Activated CD4-positive, alpha-beta T cell treated with anti-CD3 and anti-CD28 coated beads, Interleukin-2, amount 50 U/mL, for 48 hours (primary cell): ENCODE measurements around the gene KRT36.

ENCODE experiments used
- DNase-seq, 2 experiments: peaks; one replicate each; pipeline ENCODE4 v3.0.0-alpha.2; 2020

Gene KRT36

DNA sequence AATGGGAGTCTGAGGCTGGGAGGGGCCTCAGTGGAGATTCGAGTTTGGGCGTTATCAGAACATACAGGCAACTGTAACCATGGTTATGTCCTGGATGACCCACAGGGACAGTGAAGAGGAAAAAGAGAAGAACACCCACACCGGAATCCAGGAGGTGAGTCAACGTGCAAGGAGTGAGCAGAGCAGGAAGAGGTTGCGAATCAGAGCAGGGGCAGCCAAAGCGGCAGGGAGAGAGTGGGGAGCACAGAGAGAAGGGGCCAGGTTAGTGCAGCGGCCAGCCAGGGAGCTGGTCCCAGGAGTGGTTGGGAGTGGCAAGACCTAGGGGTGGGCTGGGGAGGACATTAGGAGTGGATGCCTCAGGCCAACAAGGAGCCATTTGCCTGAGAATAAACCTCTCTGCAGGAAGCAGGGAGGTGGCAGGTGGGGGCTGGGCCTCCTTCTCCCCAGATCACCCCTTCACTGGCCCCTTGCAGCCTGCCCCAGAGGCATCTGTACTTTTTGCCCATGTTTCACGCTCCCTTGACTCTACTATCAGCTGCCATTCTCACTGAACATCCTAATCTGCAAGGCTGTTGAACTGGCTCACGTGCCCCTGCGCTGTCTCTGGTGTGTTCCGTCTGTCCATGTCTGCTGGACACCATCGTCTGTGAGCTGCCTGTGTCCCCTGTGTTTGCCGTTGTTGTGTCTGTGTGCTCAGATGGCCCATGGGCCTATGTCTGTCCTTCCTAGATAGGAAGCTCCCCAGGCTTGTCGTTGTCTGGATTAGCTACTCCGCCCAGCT, 10.6 kb upstream of the KRT36 start:
- no peak for DNase-seq

DNA sequence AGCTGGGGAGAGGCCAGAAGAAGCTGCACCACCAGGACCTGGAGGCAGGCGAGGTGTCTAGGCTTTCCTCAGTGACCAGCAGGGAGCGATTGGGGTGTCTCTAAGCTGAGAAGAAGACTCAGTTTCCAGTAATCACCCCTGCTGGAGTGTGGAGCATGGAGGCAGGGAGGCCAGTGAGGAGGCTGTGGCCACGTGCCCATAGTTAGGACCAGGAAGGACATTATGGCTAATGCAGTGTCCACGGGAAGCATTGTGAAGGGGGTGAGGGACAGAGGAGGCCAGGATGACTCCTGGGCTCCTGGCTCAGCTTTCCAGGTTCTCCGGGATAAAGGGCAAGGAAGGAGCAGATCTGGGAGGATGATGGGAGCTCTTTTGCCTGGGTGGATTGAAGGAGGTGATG, 10.0 kb upstream of the KRT36 start:
- DNase-seq, result no peak

DNA sequence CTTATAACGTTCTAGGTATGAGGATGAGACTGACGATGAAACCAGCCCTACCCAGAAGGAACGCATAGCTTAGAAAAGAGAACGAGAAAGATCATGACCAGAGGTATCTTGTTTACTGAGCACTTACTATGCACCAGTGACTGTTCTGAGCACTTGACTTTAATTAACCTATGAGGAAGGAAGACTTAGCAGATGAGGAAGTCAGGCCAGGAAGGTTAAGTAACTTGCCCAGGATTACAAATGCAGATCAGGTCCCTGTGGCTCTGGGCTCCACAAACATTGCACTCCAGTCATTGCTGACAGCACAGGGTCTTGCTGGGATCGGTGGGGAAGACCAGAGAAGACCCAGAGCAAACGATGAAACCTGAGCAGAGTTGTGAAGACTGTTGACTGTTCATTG, 8.6 kb upstream of the KRT36 start:
- no peak for DNase-seq

DNA sequence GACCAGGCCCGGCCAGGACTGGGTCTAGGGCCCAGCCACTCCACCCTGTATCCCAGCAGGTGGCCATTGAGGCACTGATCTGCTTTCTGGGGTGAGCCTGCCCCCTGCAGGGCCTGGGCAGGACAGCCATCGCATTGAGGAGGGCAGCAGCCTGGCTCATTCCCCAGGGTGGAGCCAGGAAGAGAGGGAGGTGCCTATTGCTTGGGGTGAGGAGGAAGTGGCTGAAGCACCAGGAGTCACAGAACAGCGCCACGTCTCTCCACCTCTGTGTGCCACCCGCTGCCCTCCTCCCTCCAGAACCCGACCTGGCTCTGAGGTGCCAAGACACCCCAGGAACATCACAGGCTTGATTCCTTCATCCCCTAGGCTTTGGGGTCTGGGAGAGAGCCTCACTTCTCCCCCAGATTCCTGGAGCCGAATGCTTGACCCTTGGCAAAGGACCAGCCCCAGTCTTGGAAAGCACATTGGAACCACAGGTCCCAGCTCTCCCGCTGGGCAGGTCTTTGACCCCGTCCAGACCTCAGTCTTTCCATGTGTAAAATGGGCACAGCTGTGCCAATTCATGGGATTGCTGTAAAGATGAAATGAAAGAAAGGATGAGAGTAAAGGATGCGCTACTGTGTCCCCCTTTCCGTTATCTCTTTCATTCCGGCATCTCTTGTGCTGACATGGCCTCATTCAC, 7.2 kb upstream of the KRT36 start:
- peak; percentile 79 to 83 for DNase-seq

DNA sequence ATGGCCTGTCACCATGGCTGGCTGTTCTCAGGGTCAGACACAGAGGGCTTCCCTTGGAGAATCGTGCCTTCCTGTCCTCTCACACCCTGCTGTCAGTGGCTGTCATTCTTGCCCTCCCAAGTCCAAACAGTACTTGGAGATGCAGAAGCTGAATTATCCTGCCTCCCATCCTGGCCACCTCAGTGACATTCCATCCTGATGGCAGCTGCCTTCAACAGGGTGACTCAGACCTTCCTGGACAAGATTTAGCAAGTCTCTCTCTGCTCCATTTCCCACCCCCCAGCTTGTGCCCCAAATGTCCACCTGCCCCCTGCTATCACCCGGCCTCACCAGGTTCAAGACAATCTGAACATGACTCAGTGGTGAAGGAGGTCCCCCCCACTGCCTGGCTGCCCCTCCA, 4.8 kb upstream of the KRT36 start:
- no peak for DNase-seq

DNA sequence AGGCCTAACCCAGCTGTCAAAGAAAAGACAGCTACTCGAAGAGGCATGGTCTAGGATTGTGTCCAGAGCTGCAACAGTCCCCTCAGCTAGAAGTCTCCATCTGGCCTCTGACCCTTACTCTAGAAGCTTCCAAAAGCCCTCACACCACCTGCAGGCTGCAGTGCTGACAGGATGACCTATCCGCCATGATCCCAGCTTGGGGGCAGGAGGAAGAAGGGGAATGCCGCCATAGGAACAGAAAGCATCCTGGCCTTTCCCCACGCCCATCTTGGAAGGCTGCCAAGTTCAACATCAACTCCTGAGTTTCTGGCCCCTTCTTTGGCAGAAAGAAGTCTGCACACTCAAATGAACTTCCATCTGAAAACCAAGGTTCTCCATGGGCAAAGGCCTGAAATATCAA, 3.1 kb upstream of the KRT36 start:
- no peak for DNase-seq

DNA sequence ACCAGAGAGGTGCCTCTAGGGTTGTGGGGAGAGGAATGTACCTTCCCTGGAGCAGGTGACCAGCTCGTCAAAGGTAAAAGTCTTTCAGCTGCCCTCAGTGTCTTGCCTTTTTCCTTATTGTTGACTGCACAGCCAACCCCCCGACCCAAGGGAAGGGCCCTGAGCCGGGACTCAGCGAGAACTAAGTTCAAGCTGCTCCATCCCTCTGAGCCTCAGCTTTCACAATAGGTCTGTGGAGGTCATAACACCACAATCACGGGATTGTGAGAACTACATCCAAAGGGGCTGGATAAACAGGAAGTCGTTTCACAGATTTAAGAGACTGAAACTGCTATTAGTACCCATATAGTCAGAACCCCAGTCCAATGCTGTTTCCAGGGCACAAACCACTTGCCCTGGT, 2.6 kb upstream of the KRT36 start:
- no peak for DNase-seq

DNA sequence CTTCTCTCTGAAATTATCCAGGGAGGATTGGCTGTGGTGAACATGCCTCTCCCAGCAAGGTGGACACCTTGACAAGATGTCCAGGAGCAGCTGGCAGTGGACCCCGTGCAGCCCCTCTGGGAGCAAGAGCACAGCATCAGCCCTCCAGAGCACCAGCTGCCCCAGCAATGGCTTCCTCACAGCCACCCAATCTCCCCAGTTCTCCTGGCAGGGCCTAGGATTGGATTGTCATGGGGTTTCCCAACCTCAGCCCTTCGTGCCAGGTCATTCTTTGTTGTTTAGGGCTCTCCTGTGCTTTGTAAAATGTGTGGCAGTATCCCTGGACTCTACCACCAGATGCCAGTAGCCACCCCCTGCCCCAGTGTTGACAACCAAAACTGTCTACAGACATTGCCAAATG, 1.8 kb upstream of the KRT36 start:
- DNase-seq, result no peak

DNA sequence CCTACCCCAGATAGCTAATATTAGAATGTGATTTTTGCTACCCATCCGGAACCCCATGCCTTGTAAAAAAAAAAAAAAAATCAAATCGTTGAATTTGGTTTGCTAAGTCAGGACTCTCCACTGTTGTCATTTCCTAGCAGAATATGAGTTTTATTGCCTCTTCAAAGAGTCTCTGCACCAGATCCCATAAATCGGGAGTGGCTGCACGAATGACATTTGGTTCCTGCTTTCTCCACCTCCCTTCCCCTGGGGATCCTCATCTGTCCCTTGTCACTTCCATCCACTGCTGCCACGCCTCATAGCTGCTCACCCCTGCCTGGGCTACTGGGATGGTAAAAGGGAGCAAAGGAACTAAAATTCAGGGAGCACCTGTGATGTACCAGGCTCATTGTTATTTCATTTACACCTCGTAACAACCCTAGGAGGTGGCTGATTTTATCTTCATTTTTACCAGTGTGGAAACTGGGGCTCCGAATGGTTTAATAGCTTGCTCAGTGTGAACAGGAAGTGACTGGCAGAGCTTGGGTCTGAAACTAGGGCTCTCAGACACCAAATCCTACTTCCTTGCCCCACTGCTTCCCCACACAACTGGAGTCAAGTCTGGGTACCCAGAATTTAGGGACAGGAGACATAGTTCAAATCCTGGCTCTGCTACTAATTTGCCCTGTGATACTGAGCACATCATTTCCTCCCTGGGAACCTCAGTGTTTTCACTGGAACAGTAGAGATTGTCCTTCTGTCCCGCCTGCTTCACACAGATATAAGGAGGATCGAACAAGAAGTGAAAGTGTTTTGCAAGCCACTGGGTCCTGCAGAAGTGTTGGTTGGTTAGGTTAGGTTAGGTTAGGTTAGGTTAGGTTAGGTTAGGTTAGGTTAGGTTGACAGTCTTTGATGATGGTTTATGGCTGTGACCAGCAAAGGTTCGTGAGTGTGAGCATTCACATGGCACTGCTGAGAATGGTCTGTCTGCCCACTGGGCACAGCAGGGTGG, 585 bp upstream of the KRT36 start:
- no peak for DNase-seq

DNA sequence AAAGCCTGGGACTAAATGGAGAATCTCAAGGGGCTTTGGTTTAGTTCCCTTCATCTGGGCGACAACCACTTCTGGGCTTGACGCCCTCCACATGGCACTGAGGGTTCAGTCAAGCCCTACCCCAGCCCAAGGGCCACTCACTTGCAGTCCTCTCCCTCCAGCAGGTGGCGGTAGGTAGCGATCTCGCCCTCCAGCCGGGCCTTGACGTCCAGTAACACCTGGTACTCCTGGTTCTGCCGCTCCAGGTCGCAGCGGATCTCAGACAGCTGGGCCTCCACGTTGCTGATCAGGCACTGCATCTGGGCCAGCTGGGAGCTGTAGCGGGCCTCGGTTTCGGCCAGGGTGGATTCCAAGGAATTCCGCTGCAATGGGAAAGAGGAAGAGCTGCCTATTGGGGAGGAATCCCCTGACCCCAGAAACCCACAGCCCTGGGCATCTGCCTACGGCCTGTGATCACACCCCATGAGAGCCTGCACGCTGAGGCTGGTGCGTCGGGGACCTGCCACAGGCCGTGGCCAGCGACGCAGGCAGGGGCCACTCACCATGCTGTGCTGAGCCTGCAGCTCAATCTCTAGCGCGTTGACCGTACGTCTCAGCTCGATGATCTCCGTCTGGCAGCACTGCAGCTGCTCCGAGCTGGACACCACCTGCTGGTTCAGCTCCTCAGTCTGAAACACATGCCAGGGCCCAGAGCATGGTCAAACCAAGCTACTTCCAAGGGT, 2.7 kb downstream of the KRT36 start:
- DNase-seq, result peak; percentile 58 to 73

DNA sequence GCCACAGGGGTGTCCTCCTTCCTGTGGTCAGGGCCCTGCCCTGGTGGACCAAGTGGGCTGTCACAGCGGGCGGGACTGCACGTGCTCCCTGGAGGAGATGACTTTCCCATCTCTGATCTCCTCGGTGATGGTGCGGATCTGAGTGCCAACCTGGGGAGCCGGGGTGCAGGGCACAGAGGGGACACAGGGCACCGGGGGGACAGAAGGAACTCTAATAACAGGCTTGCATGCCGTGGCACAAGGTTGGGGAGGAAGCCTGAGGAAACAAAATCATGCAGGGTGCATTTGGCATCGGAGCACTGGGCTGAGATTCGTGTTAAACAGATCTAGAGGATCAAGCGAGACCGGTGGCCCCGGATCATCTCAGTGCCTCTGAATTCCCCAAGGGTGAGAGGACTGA, 3.4 kb downstream of the KRT36 start:
- no peak for DNase-seq

DNA sequence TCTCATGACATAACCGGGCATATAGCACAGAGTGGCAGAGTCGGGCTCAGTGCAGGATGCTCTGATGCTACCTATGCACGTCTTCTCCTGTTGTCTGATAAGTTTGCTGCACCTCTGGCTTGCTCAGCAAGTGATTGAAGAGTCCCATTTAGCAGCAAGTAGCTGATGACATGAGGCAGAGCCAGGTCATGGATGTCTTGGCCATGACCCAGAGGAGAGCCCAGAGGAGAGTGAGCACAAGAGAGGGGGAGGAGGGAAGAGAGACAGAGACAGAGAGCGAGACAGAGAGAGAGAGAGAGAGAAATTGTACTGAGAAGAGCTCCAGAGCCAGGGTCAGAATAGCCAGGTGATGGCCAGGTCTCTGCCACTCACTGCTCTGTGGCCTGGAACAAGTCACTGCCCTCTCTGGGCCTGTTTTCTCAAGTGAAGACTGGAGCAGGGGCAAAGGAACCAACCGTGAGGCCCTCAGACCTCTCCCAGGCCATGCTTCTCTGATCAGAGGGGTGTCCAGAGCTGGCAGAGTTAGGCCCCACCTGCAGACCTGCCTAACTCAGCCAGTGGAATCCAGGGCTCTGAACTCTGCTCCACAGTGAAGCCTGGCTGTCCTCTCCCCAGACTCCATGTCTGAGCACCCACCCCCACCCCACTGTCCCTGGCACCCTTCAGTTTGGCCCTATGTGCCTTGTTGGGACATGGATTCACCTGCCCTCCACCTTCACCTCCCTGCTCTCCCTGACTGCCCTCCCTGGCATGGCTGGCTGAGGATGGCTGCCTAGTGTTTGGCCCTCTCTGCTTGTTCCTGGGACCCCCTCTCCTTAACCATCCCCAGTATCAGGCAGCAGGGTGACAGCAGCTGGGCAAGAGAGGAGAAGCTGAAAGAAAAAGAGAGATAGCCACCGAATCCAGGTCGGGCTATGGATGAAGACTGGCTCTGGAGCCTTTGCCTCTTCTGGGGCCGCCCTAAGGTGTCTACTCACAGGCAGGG, 4.5 kb downstream of the KRT36 start:
- no peak for DNase-seq

DNA sequence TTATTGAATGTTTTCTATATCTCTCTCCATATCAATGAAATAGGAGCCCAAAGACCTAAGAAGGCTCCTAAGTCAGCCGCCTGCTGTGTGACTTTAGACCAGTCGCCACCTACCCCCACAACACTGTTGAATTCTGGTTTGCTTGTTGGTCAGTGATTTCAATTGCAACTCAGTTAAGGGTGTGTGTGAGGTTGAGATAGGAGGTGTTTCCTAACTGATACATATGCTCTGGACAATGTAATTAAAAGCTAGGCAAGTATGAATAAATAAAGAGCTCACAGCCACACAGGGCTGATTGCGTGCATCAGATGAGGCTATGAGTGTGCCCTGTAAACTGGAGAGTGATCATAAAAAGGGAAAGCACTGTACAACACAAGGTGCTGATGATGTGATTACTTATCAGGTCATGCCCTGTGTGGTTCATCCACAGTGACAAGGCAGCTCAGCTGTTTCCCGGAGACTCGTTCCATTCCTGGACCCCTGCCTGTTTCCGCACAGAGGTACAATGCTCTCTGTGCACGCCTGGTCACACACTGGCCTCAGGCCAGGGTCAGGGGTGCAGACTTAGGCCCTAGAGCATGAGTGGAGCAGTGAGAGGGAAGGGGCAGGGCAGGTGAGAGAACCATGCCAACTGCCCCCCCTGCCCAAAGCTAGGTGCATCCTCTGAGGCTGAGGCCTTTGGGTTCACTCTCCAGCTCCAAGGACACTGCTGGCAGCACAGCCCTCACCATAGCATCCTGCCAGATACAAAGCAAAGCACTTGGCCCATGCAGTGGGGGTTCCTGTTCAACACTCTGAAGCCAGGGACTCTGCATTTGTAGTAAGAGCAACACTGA, 5.5 kb downstream of the KRT36 start:
- DNase-seq, result no peak

DNA sequence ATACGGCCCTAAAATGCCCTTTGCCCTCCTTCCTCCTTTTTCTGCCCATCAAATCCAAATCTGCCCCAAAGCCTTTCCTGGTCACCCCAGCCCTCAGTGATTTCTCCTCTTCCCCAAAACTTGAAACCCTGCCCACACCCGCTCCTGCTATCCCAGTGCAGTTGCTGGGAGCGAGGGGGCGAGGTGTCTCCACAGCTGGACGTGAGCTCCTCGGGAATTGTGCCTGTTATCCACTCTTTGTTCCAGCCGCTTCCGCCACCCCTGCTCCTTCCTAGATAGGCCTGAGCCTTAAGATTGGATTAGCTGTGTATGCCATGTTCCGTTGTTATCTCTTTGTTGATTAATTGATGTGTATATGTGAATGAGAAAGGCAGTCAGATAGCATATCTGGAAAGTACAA, 6.2 kb downstream of the KRT36 start:
- no peak for DNase-seq

DNA sequence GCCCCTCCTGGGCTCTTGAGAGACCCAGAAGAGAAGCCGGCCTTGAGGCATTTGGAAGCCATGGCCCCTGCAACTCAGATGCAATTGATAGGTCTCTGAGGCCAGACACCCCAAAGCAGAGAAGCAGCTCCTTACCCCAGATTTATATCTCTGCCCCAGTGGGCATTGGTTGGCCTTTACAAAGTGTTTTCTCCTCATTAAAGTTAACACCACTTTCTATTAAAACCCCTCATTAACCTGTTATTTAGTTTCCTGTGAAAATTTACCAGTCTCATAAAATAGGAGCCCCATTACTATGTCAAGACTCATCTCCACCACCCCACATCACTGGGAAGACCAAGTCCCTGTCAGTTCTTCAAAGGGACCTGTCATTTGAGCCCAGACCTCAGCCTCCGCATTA, 8.7 kb downstream of the KRT36 start, which contains the start of gene KRT35:
KRT35 (minus strand) TSS at position 116 of the 400 bp plus-strand sequence; CDS start at position 62, 54 bp downstream.
- DNase-seq, result no peak

DNA sequence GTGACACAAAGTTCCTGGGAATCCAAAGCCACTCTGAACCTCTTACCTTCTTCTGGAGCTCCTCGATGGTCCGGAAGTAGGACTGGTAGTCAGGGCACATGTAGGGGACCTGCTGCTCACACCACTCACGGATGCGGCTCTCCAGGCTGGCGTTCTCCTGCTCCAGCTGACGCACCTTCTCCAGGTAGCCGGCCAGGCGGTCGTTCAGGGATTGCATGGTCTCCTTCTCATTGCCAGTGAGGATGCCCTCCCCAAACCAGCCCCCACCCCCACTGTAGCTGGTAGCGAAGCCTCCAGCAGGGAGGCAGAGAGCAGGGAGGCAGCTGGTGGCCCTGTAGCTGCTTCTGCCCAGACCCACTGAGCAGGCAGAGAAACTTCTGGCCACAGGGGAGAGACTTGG, 9.1 kb downstream of the KRT36 start:
- DNase-seq, result no peak

DNA sequence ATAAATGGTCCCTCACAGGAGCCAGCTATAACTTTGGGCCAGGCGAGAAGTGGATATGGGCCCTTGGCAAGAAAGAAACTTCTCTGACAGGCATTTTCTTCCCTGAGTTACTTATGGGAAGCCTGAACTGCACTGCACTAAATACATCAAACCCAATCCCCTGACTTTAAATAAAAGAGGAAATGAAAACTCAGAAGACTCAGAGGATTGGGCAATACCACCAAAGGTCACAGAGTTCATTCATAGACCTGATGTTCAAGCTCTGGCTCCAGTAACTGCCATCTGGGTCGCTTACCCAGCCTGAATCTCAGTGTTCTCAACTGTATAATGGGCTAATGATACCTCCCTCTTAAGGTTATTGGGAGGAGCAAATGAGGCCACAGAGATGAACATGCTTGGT, 9.6 kb downstream of the KRT36 start:
- no peak for DNase-seq

DNA sequence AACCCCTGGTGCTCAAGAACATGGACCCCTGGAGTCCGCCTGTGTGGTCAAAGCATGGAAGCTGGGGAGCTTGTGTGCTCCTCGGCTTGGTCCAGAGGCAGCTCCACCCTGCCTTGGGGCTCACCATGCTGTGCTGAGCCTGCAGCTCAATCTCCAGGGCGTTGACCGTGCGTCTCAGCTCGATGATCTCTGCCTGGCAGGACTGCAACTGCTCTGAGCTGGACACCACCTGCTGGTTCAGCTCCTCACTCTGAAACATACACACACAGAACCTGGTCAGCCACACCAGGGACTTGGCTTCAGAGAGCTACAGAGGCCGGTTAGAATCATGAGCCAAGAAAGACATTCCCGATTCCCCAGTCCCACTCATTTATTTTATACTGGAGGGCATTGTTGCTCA, 11.5 kb downstream of the KRT36 start:
- no peak for DNase-seq

DNA sequence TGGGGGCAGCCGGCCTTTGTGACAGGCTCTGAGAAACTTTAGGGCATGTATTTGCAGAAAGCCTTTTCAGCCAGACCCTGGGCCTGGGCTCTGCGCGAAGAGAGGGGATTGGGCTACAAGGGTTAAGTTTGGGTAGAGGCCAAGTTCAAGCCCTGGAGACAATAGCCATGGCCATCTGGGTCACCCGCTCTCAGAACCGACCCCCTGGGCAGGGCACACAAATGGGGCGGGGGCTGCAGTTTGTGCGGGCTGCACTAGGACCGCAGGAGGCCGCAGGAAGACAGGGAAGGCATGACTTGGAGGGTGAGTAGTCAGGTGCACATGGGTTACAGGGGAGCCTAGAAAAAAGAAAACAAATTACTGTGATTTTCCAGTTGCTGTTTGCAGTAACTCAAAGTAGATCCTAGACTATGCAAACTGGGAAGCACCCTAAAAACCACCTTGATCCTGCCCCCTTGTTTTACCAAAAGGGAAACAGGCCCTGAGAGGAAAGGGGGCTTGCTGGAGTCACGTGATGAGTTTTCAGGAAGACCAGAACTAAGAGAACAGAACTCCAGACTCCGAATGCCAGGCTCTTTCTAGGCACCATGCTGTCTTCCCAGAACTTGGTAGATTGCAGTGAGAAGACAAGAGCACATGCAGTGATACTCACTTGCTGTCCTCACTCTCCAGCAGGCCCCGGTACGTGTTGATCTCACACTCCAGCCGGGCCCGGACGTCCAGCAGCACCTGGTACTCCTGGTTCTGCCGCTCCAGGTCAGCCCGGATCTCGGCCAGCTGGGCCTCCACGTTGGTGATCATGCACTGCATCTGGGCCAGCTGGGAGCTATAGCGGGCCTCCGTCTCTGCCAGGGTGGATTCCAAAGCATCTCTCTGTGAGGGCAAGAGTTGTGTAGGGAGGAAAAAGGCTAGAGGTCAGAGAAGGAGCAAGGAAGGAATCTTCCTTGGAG, 12.6 kb downstream of the KRT36 start:
- DNase-seq, result no peak
